Muscle of leg (tissue), 11 donors: ENCODE measurements around the gene DLG1. TPM values are rescaled to one million over a fixed set of nuclear protein-coding genes. Genes with fewer than 3 reads are reported as not detected.
A peak's percentile ranks its signal among the peaks of the same experiment; 100 is the strongest.

Experiments used
- DNase-seq: peaks from one replicate; pipeline ENCODE4 v3.0.0; 2013
- H3K27ac ChIP-seq: one replicate; pipeline ENCODE4 v1.5.1; 2013; ENCODE audit warnings: mild to moderate bottlenecking, low read length, control low read depth
- H3K27me3 ChIP-seq: one replicate; pipeline ENCODE4 v1.6.1; 2013; ENCODE audit warnings: low read length; ENCODE audit not compliant: control insufficient read depth, insufficient read depth
- H3K36me3 ChIP-seq: one replicate; pipeline ENCODE4 v1.6.1; 2013; ENCODE audit warnings: low read length; ENCODE audit not compliant: control insufficient read depth, insufficient read depth
- H3K4me1 ChIP-seq: one replicate; pipeline ENCODE4 v1.6.1; 2013; ENCODE audit warnings: low read length; ENCODE audit not compliant: control insufficient read depth, insufficient read depth
- H3K4me3 ChIP-seq: one replicate; pipeline ENCODE4 v1.5.1; 2013; ENCODE audit warnings: low read length, control low read depth
- H3K9me3 ChIP-seq: replicated peaks from 2 replicates; pipeline ENCODE4 v1.6.1; 2013; ENCODE audit warnings: low read depth, low read length; ENCODE audit not compliant: control insufficient read depth
- whole genome bisulfite sequencing: methylation state at CpG from one replicate; pipeline ENCODE4 v1.1.5; 2013; ENCODE audit warnings: missing lambda C conversion rate; ENCODE audit not compliant: insufficient coverage; 5-methylcytosine and 5-hydroxymethylcytosine counted together
- polyA plus RNA-seq, 8 donors: library from polyadenylated mRNA; unstranded; fragments of 120-200 nt; gene quantifications; one replicate each; pipeline versions ENCODE4 v1.2.1 to v1.2.3, GENCODE V29; 2013; ENCODE audit warnings: inconsistent platforms in 1 of 8, low replicate concordance in 1 of 8; ENCODE audit not compliant: insufficient read length in 8 of 8, insufficient read depth in 1 of 8
- total RNA-seq: library from RNA; stranded (reverse); fragments of 120-200 nt; gene quantifications from one replicate; pipeline ENCODE4 v1.2.4, GENCODE V29; 2013

The DLG1 gene
- total and polyA plus RNA-seq, 9 donors = 27.7 to 47.3 (median 39.0) TPM

DNA sequence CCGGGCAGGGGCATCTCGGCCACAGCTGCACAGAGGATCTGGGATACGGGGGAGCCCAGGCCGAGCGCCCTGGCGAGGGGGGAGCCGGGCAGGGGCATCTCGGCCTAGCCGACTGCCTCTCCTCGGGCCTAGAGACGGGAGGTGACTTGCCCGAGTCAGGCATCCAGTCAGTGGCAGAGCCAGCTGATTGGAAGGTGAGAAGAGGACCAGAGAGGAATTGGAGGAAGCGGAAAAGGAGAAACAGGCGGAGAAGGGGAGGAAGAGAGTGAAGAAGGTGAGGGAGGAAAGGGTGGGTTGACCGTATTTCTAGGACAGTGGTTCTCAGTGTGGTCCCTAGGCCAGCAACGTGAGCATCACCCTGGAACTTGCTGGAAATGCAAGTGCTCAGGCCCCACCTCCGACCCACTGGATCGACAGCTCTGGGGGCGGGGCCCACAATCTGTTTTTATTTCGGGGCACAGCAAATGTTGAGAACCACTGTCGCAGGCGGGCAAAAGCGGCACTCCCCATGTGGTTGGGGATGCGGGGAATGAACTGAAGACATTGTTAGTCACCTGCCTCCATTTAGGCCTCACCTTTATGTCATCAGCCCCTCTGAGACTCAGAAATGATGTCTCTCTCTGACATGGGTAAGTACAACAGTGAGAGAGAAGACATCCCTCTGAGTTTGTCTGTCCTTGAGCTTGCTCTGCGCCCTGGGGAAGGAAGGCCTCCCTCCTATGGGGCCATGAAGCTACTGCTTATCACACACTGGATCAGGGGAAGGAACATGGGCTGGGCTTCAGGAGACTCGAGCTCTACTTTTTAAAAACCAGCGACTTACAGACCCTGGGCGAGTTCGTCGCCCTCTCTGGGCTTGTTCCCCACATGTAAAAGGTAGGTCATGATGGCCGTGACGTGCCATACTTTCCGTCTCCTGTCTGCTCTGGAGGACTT lies 267.8 kb downstream of the DLG1 start:
- 60% methylated on average over 23 of the region's 33 CpGs for WGBS
- H3K36me3 ChIP-seq = no peaks in the 10 kb centered on the region
- DNase-seq = no peak
- peaks cover 13% of the 10 kb centered on the region for H3K27me3 ChIP-seq
- H3K27ac ChIP-seq = peak overlapping the region; percentile 54
- H3K4me1 ChIP-seq = peaks cover 21% of the 10 kb centered on the region
- H3K4me3 ChIP-seq = no peak overlapping the region
- H3K9me3 ChIP-seq = no peaks in the 10 kb centered on the region

DNA sequence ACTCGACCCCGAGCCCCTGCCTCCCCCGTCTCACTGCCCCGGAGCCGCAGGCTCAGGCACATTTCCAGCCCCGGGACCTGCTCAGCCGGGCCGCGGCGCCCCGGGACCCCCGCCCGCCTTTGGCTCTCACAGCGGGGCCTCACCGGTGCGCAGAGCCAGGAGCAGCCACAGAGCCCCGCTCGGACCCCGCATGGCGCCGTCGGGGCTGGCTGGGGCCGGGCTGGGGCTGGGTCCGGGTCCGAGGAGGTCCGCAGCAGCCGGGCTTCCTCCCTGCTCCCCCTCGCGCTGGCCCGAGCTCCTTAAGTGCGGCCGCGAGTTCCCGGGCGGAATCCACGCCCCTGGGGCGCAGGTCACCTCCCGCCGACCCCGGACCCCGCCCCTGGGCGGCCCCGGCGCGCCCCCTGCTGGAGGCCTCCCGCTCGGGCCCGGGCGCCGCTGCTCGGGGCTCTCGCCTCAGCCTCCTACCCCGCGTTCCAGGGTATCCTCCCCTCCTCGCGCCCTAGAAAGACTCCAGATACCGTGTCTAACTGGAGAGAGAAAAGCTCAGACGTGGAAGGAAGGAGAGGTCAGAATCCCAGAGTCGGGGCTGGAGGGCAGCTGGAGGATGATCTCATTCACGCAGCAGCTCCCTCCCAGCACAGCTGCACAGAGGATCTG lies 268.8 kb downstream of the DLG1 start, which contains the start of gene MELTF:
Gene MELTF (minus strand): TSS at position 307 of the 657 bp plus-strand sequence. CDS start 115 bp downstream, at position 192.
- peak within 1 kb of the TSS; percentile 54 for H3K27ac ChIP-seq
- WGBS = under 1% methylated on average over 41 of the region's 60 CpGs
- peak; percentile 83 for DNase-seq
- peak within 1 kb of the TSS; percentile 39 for H3K4me3 ChIP-seq
- H3K9me3 ChIP-seq = no peaks in the 10 kb centered on the region
- no peaks in the 10 kb centered on the region for H3K36me3 ChIP-seq
- H3K27me3 ChIP-seq = peaks cover 6% of the 10 kb centered on the region
- H3K4me1 ChIP-seq = peaks cover 21% of the 10 kb centered on the region

DNA sequence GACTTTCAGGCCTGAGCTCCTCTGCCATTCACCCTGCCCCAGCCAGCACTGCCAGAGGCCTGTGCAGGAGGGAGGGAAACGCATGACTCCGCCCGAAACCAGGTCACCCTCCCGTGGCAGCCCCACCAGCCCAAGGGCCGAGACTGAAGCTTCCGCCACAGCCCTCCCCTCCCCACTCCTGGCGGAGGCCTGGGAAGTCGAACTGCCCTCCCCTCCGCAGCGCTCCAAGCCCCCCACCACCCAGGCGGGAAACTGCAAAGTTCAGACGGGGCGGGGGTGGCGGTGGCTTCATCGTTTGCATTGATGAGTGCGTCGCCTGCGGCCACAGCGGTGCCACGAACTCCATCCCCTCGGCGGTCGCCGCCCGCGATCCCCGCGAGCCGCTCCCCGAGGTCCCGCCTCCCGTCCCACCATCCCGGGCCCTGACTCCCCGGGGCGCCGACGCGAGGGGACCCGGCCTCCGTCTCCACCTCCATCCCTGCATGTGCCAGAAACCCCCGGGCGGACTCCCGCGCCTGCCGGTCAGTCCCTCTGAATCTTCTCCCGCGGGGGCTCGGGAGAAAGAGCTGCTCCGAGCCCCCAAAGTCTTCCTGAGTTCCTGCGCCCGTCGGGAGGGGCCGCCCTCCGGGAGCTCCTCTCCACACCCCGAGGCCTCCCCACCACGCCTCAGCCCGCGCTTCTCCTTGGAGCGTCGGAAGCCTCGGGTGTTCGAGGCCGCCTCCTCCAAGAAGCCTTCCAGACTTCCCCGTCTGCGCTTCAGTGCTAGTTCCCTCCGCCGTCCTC lies 269.5 kb downstream of the DLG1 start:
- peaks cover 21% of the 10 kb centered on the region for H3K4me1 ChIP-seq
- H3K36me3 ChIP-seq = no peaks in the 10 kb centered on the region
- H3K4me3 ChIP-seq = peak overlapping the region; percentile 39
- H3K9me3 ChIP-seq = no peaks in the 10 kb centered on the region
- peak; percentile 30 for DNase-seq
- peaks cover 6% of the 10 kb centered on the region for H3K27me3 ChIP-seq
- 1% methylated on average over 62 of the region's 67 CpGs for WGBS
- no peak overlapping the region for H3K27ac ChIP-seq

DNA sequence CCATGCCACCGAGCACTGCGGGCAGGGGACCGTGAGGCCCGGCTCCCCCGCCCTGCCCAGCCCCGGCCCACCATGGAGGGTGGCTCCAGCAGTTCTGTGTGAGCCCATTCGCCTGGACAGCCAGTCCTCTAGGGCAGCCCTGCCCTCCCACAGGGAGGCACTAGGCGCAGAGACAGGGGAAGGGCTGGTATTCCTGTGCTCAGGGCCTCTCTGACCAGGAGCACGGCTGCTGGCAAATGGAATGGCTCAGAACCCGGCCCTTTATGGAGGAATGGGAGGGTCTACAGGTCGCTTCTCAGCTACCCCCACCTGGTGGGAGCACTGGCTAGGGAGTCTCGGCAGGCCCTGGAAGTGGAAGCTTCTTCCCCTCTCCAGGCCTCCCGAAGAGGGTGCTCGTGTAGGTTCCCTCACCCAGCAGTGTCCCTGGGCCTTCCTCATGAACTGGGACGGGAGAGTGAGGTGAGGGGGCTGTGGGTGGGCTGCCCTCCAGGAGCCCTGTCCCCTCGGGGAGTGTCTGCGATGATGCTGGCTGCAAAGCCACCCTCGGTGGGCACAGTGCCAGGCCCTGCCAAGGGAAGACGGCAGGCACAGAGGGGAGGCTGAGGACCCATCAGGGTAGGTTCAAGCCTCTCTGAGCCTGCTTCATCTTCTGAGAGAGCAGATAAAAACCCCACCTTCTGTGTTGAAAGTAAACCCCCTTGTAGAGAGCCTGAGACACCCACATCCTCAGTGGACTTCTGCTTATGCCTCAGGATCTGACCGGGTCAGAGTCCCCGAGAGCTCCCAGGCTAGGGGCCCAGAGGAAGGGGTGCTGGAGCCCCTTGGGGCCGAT lies 270.3 kb downstream of the DLG1 start:
- Histone ChIP-seq H3K27ac (no peak overlapping the region), H3K27me3 (peaks cover 11% of the 10 kb centered on the region), H3K4me3 (peak overlapping the region; percentile 8), H3K9me3 (no peaks in the 10 kb centered on the region), H3K36me3 (no peaks in the 10 kb centered on the region), H3K4me1 (peaks cover 29% of the 10 kb centered on the region)
- WGBS = 67% methylated on average over 13 of the region's 22 CpGs
- no peak for DNase-seq

DNA sequence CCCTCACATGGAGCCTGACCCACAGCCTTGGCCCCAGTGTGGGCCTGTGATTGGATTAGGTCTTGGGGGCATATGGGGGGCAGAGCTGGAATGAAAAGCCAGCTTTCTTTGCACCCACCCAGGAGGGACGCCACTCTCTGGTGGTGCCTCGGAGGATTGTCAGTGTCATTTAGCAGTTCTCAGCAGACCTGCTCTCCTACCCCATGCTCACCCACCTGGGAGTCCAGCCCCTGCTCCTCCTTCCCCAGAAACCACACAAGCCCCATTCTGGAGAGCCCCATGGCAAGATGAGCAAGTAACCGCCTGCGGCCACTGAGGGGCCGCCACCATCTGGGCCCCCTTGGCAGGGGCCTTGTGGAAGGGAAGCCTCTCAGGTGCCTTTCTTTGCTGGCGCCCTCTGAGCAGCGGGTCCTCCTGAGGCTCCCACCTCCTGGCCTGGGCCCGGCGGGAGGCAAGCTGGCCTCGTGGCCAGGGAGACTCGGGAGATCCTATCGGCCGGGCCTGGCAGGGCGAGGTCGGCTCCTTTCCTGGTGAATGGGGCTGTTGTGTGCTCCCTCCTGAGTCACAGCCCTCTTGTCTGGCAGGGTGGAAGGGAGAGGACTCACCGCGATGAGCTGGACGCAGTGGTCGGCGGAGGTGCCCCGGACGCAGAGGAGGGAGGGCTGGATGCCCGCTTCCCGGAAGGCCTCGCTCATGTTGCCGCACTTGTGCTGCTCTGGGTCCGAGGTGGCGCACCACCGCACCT lies 271.1 kb downstream of the DLG1 start:
- no peak overlapping the region for H3K4me3 ChIP-seq
- peaks cover 37% of the 10 kb centered on the region for H3K4me1 ChIP-seq
- H3K27ac ChIP-seq = no peak overlapping the region
- peaks cover 12% of the 10 kb centered on the region for H3K27me3 ChIP-seq
- H3K9me3 ChIP-seq = no peaks in the 10 kb centered on the region
- H3K36me3 ChIP-seq = no peaks in the 10 kb centered on the region
- 90% methylated on average over 14 of the region's 29 CpGs for WGBS
- peak; percentile 3 for DNase-seq

DNA sequence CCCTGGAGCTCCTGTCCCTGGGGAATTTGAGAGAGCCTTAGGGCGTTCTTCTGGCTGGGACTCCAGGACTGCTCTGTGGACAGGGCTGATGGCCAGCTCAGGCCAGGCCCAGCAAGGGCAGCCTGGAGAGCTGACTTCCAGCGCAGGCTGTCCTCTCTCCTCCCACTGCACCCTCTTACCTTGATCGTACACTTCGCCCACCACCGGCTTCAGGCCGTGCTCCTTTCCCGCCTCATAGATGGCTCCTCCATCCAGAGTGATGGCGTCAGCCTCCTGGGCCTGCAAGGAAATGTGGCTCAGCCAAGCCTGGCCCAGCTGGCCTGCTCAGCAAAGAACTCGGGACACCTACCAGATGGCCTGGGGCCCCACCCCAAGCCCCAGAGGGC lies 271.9 kb downstream of the DLG1 start:
- peaks cover 37% of the 10 kb centered on the region for H3K4me1 ChIP-seq
- peaks cover 18% of the 10 kb centered on the region for H3K27me3 ChIP-seq
- H3K27ac ChIP-seq = no peak overlapping the region
- no peaks in the 10 kb centered on the region for H3K36me3 ChIP-seq
- WGBS = 62% methylated on average over 7 of the region's 9 CpGs
- peak; percentile 7 for DNase-seq
- H3K4me3 ChIP-seq = no peak overlapping the region
- H3K9me3 ChIP-seq = no peaks in the 10 kb centered on the region

DNA sequence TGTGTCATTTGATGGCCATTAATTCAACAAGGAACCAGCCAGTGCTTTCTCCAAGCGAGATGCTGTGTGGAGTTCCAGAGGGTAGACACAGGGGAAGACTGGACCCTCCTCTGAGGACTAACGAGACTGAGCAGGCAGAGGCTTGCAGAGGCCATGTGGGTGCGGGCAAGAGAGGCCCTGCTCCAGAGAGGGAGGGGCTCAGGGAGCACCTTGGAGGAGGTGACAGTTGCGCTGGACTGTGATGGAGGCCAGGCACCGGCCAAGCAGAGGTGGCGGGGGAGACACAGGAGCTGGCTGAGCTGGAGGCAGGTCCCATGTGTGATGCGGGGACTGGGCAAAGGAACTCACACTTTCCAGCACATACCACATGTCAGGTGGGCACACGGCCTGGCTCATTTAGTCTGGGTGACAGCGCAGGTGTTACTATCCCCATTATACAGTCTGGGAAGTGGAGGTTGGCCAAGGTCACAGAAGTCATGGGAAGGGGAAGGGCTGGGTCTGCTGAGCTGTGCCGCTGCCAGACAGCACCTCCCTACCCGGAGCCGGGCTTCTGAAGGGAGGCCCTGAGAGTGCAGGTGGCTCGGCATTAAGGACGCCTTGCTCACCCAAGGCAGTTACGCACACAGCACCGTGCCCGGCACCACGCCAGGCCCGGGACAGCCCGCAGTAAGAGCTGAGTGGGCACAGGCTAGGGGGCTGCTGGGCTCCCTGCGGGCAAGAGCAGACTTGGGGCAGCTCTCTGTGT lies 272.5 kb downstream of the DLG1 start:
- Histone ChIP-seq H3K27ac (no peak overlapping the region), H3K4me3 (no peak overlapping the region), H3K36me3 (no peaks in the 10 kb centered on the region), H3K9me3 (no peaks in the 10 kb centered on the region), H3K4me1 (peaks cover 31% of the 10 kb centered on the region), H3K27me3 (peaks cover 22% of the 10 kb centered on the region)
- WGBS = 91% methylated on average over 17 of the region's 21 CpGs
- DNase-seq = peak; percentile 2

DNA sequence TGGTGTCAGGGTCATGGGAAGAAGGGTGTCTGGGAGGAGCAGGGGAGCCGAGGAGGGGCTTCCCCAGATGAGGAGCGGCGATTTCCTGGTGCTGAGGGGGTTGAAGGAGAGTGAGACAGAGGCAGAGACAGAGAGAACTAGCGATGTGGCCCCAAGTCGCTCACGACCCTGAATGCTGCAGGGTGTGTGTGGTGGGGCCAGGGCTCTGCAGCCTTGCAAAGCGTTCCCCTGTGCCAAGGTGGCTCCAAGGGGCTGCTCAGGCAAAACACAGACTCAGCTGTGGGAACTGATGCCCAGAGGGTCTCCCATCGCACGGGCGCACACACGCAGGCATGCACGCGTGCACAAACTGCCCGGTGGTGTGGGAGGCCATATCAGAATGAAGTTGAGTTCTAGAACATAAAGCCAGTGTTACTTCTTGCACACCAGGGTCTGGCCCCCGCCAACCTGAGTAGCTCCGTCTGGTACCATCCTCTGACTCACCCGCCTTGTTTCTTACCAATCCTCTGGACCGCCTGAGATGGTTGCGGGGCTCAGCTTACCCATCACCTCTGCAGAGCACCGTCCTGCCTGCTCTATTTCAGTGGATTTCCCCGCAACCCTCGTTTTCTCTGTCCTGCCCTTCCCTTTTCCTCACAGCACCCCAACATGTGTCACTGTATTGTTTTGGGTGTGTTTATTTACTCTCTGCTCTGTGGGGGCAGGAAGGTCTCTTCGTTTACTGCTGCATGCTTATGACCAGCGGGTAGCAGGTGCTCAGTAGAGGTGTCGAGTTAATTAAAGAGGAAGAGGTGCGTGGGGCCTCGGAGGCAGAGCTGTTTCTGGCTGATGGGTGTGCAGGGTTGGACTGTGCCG lies 273.3 kb downstream of the DLG1 start:
- Histone ChIP-seq H3K27me3 (peaks cover 26% of the 10 kb centered on the region), H3K27ac (no peak overlapping the region), H3K4me3 (no peak overlapping the region), H3K4me1 (peaks cover 24% of the 10 kb centered on the region), H3K36me3 (no peaks in the 10 kb centered on the region), H3K9me3 (no peaks in the 10 kb centered on the region)
- WGBS = 83% methylated on average over 24 of the region's 28 CpGs
- DNase-seq = no peak
